Measurements from ENCODE around the gene IGSF21.

IGSF21 gene

DNA sequence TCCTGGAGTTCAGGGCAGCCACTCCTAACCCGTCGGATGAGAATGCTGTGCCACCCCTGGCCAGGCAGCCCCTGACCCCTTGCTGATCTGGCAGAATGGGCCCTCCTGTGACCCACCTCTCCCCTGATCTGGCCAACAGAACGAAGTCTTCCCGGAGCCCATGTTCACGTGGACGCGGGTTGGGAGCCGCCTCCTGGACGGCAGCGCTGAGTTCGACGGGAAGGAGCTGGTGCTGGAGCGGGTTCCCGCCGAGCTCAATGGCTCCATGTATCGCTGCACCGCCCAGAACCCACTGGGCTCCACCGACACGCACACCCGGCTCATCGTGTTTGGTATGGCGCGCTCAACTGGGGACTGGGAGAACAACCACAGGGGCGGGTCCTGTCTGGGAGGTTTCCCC lies 269.1 kb downstream of the IGSF21 start:
- DNase-seq = no peak

DNA sequence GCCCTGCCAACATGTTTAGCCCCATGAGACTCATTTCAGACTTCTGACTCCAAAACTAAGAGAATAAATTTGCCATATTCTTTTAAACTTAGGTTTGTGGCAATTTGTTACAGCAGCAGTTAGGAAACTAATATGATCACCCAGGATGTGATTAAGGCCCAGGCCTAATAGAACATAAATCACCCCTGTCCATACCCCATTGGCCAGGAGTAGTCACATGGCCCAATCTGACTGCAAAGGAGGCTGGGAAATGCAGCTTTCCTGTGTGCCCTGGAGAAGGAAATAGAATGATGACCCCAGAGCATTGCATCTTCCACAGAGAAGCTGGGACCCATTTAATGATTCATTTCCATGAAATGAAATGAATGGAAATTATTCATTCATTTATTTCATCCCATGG lies 272.7 kb downstream of the IGSF21 start:
- no peak for DNase-seq

DNA sequence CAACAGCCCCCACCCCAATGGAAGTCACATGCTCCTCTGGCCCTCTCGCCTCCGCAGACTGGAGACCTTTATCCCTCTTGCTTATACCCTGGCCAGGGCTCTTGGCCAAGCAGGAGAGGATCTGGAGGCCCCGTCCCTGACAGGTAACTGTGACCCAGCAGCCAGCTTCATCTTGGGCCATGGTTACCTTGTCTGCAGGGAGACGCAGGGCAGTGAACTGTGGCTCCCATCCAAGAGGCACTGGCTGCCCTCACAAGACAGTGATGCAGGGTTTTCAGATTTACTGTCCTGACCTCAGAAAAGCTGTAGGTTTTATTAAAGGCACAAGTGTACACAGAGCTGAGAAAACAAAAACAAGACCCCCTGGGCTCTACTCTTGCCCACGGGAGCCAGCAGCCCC lies 276.5 kb downstream of the IGSF21 start:
- DNase-seq = no peak

DNA sequence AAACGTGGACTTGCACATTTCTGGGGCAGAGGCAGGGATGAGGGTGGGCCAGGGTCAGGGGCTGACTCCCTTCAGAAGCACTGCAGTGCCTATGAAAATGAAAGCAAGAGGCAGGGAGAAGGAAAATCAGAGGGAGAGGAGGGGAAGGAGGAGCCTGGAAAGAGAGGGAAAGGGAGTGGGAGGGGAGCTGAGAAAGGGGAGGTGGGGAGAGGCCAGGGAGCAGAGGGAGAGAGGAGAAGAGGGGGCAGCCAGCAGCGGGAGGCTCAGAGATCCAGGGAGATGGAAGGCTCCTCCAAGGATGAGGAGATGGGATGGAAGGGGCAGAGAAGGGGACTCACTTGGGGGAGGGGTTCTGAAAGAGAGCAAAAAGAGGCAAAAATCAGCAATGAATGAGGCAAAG lies 276.9 kb downstream of the IGSF21 start:
- no peak for DNase-seq

DNA sequence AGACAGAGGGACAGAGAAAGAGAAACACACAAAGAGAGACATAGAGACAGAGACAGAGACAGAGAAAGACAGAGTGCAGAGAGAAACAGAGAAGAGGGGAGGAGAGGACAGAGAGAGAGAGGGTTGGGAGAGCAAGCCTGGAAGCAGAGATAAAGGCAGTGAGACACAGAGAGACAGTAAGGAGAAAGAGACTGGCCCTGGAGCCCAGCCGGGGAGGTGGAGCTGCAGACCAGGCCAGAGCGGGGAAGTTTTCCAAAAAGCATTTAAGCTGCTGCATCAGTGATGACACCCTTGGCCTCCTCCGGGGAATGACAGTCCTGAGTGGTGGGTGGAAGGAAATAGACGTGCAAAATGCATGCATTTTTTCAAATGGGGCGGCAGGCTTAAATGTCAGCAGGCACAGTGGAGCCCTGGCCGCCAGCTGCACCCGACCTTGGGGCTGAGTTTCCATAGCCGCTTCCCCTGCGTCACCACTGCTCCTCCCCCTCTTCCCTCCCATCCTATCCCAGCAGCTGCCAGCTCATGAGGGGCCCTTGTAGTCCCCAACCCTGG lies 277.7 kb downstream of the IGSF21 start:
- DNase-seq = no peak

DNA sequence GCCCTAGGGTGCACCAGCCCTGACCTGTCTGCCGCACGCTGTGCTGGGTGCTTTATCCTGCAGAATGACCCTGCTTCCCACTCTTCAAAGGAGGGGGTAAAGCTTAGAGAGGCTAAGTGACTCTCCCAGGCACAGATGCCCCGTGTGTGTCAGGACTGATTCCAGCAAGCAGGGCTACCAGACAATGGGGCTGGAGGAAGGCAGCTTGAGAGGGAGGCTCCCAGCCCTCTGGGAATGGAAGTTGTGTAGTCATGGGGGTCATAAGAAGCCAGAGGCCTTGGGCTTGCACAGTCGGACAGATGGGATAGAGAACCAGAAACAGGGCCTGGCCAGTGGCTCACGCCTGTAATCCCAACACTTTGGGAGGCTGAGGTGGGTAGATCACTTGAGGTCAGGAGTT lies 279.0 kb downstream of the IGSF21 start:
- DNase-seq = no peak

DNA sequence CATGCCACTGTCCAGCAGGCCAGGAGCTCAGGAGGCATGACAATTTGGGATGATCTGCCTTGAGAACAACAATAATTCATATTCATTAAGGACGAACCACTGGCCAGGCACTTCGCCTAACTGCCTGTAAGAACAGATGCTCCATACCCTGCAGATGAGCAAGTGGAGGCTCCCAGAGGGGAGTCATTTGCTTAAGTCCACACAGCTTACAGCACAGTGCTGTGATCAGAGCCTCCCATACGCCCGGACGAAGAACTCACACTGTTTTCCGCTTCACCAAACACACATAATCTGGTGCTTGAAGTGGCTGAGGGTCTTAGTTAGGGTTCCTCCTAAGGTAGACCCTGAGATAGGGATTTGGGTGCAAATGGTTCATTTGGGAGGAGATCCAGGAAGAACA lies 279.7 kb downstream of the IGSF21 start:
- DNase-seq = no peak

DNA sequence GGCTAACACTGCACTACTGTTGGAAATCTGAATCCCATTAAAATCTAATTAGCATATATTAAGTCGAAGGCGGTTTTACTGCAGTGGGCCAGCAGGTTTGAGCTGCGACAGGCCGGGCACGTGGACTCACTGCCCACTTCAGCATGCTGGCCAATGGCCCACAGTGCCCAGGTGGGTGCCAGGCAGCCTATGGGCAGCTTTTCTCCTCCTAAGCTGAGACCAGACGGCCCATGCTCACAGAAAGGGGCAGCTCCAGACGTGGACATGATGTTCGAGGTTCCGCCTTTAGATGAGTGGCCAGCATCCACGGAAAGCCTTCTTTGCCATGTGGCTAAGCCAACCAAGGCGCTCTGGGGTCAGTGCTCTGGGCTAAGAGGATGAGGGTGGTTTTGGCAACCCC lies 283.4 kb downstream of the IGSF21 start:
- no peak for DNase-seq

DNA sequence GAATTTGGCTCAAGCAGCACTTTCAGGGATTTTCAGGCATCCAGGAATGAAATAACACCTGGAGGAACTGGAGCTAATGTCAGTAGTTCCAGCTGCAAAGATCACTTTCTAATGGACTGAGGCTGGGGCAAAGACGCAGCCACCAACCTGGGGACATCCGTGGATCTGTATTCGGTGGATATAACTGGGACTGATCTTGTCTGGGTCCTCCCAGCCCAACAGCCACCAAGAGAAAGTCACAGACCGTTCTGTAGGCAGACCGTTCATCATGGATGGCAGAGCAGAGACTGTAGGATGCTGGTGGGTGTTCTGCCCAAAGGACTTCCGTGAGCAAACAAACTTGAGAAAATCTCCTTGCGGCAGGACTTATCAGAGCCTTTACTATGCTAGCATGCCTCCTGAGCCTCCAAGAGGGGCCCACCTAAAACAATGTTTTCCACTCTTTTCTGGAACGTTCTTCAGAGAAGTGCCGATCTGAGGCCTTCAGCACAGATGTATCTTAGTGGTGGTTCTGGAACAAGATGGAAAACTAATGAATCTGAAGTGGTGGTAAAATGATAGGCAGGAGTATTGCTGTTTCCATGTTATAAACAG lies 287.1 kb downstream of the IGSF21 start:
- DNase-seq = no peak

DNA sequence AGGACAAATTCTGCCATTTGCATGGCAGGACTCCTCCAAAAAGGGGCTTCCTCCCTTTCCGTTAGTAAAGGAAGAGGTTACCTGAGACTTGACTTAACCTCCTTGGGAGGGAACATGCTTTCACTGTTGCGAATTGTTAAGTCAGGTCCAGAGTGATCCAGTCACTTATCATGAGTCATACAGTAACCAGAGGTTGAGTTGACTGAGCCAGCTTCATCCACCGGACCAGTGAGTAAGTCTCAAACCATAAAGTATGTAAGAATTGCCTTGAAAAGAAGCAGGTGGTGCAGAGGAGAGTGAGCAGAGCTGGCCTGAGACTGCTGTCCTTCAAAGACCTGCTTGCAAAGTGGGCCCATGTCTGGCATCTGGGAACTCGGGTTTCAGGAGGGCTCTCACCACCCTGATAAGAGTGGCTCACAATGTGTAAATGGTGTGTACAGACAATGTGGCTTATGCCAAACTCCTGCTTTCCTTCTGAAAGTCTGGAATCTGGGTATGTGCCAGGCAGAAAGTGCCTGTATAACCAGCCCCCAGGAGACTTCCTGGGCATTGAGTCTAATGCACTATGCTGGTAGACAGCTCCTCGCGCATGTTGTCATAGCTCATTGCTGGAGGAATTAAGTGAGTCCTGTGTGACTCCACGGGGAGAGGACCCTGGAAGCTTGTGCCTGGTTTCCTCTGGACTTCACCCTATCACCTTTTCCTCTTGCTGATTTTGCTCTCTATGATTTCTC lies 288.8 kb downstream of the IGSF21 start:
- no peak for DNase-seq

DNA sequence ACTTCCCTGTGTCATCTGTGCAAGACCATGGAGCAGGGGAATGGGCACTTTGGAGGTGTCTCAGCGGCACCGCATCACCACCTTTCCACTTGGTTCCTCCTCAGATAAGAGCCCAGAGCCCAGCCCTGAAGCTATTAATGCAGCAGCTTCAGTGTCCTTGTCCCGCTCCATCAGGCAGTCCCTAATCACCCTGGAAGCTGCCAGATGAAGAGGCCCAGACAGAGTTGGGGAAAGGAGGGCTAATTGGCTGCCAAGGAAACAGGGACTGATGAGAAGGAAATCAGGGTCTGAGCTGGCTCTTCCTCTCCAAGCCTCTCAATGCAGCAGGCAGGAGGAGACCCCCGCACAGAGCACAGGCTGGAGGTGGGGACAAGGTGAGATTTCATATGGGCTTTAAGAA lies 290.0 kb downstream of the IGSF21 start:
- DNase-seq = no peak

DNA sequence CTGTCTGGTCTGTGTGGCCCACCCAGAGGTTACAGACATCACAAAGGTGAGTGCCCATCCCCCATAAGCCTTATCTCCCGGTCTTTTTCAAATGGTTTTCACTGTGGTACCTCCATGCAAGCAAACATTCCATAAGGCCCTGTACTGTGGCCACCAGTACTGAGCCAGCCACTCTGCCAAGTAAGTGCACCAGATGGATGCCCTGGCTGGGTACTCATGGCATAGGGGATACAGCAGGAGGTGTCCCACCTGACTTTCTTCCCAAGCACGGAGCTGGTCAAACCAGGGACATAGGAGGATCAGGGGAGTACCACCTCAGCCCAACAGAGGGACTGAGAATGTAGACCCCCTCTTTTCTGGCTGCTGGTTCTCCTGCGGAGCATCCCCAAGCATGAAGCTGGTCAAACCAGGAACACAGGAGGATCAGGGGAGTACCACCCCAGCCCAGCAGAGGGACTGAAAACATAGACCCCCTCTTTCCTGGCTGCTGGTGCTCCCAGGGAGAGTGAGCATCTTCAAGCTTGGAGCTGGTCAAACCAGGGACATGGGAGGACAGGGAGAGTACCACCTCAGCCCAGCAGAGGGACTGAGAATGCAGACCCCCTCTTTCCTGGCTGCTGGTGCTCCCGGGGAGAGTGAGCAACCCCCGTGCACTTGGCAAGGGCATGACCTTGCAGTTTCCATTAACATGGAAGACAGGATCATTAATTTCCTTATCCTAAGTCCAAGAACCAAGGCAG lies 291.4 kb downstream of the IGSF21 start:
- DNase-seq = no peak

DNA sequence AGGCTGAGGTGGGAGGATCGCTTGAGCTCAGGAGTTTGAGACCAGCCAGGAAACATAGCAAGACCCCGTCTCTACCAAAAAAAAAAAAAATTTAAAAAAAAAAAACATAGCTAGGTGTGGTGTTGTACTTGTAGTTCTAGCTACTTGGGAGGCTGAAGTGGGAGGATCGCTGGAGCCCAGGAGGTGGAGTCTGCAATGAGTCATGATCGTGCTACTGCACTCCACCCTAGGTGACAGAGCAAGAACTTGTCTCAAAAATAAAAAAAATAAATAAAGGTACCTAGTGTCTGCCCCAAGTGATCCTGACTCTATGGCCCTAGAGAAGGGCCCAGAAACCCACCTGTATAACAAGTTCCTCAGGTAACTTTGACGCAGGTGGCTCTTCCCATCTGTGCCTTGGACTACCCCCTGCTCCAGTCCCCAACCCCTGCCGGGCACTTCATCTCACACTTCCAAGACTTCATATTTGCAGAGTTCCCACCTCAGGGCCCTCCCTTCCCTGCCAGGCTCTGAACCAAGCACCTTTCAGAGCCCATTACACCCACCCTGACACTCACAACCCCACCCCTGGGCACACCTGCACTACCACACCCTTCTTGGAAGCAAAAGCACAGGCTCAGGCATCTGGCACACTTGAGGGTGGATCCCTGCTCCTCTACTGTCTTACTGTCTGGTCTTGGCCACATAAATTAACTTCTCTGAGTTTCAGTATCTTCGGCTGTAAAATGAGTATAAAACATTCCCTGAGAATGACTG lies 292.9 kb downstream of the IGSF21 start:
- DNase-seq = no peak

DNA sequence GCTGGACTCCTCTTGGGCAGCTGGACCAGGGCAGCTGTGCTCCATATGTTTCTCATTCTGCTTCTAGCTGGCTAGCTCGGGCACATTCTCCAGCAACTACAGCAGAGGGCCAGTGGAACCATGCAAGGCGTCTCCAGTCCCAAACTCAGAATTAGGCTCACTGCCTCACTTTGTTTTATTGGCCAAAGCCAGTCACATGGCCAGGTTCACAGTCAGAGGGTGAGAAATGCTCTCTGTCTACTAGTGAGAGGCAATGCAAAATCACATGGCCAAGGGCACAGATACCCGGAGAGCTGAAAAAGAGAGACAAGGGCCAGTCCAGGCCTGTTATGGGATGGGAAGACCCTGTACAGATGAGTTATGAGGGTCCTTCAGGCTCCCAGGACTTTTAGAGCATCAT lies 294.3 kb downstream of the IGSF21 start:
- no peak for DNase-seq

DNA sequence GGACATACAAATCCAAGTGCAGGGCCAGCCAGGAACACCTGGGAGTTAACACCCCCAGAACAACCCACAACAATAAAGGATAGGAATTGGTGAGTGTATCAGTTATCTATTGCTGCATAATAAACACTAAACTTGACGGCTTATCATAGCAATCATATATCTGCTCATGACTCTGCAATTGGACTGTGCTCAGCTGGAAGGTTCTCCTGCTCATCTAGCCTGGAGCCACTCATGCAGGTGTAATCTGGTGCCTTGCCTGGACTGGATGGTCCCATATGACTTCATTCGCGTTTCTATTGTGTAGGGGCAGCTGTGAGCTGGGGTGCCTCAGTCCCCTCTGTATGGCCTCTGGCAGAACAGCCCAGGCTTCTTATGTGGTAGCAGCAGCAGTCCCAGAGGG lies 296.9 kb downstream of the IGSF21 start:
- DNase-seq = no peak

DNA sequence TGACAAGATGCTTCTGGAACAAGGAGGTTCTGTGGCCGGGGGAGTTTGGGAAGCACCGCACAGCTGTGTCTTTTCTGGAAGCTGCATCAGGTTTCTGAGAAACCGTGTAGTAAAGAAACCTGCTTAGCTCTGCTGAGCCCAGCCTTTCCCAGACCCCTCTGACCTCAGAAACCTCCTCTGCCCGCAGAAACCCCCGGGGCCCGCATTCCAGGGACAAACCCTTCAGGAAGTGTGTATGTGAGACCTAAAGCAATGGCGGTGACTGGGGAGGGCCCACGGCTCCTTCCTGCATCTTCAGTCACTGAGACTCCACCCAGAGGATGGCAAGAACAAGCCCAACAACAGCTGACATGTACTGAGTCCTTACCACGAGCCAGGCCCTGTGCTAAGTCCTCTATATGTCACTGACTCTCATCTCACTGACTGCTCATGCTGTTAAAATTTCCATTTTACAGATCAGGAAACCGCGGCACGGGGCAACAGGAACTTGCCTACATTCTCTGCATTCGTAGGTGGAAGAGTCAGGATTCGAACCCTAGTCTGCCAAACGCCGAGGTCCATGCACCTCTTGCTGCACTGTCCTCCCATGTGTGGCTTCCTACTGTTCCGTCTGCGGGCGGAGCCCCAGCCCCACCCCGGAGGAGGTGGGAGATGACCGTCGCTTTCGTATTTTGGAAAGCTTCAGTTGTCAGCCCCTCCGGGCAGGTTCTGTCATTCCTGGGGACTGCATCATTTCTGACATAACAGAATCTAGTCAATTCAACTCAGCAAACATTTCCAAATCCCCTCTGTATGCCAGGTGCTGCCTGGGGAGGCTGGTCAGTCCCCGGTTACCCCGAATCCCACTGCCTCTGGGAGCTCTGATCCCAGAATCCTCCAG lies 299.8 kb downstream of the IGSF21 start:
- DNase-seq = no peak

DNA sequence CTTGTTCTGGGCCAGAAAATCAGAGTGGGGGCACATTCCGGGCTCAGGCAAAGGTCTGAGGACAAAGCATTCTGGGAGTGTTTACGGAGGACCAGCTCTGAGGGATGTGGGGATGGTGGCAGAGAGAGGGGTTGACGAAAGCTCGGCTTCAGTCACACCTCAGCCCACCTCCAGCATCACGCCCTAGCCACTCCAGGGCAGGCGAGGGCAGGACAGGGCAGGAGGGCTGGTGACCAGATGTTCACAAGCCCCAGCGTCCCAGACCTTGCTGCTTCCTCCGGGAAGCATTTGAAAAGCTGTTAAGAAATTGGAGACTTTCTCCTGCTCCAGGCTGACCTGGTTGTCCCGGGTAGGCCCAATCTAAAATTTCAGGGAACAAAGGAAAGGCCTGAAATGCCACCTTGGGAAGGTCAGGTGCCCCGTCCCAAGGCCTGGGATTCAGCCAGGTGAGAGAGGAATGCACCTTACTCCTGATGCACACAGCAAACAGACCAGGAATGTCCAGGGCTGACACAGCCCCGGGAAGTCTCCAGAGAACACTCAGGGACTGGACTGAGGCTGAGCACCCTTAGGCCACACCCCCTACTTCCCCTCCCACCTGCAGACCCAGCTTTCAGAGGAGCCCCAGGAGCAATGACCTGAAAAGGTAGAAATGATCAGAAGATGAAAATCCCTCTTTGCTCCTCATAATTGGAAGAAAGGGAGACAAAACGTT lies 301.2 kb downstream of the IGSF21 start:
- DNase-seq = no peak

DNA sequence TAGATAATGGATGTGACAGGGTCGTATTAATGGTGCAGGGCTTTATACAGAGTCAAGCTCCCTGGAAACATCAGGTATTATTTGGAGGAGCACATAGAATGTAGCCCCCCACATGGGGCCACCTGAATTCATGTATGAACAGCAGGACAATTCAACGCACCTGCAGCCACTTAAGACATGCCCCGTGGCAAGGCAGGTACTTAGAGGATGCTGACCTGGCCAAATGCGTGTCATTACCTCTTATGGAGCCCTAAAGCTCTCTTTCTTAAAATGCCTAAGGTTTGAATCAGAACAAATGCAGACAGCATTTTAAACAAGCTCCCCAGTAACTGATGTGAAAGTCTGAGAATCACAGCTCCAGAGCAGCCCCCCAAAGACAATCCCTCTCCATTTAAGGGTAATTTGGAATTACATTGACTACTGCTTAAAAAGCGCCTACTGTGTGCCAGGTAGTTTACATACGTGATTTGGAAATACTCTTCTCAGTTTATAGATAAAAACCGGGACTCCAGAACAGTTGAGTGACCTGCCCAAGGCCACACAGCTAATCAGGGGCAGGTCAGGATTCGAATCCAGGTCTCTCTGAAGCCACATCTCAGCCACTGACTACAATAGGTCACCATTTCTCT lies 302.1 kb downstream of the IGSF21 start:
- DNase-seq = no peak

DNA sequence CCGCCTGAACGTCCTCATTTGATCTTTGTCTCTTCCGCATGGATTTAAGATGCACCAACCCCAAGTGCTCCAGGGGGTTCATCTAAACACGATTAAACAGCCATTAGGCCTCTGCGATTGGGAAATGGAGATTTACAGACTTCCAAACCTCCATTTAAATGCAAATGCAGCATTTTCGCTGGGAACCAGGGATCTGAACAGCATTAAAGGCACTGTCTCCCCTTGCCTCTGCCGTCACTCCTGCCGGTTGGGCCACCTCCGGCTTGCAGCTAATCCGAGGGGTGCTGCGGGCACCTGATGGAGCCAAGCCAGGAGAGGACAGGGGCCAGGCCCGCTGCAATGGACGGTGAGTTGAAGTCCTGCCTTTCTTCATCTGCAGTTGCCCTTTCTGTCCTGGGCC lies 302.8 kb downstream of the IGSF21 start:
- DNase-seq = no peak

DNA sequence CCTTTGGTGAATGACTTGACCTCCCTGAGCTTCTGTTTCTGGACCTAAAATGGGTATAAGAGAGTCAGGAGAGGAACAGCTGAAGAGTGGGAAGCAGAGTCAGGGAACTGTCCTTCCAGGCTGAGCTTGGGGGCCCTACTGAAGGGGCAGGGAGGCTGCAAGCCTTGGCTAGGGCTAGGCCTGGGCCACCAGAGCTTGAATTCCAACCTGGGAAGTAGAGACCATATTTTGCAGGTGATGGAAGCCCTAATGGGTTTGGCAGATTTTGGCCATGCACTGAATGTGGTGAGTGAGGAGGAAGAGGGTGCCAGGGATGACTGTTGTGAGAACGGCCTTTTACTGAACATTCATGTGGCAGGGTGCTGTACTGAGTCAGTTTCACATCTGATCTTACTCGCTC lies 303.7 kb downstream of the IGSF21 start:
- DNase-seq = no peak

All from GOT3 (cell line).